ENCODE results near the gene XYLT2. TPM values are rescaled to one million over a fixed set of nuclear protein-coding genes. Genes with fewer than 3 reads are reported as not detected.

Gene XYLT2
- total RNA-seq, 1 donor from 2014 or later = 11.0 TPM

DNA sequence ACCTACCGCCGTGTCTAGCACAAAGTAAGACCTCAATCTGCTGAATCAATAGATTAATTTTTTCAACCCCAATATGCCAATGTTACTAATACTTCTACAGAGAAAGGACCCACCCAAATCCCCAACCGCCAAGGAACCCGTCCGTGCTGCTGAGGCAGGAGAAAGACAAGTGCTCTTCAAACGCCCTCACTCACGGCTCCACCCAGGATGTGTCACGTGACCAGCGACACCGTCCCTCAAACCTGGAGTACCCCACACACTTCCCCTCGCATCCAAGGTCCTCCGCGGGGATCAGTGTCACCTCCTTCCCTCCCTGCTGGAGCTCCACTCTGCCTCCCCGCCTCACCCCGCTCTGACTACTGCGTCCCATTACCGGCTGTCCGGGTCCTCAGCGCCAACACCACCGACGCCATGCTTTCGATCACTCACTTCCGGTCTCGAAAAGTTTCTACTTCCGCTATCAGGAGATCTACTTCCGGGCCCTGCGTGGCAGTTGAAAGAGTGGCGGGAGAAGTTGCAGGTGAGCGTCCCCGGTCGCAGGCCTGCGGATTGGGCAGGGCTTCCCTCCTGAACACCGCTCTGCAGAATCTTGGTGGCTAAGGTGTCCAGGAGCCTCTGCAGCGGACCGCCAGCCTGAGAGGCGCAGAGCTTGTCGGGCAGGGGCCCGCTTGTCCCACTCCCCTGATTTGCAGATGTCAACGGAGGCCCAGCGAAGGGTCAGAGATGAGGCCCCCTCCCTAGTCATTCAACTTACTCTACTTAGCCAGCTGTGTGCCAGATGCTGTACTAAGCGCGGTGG lies 27.0 kb downstream of the XYLT2 start, which contains the start of the genes EME1 and MRPL27:
Gene EME1 (plus strand): TSS at position 472 of the 799 bp plus-strand sequence. CDS start 1,980 bp downstream, outside the sequence.
Gene MRPL27 (minus strand): TSS at position 427 of the 799 bp plus-strand sequence. CDS start 14 bp downstream, at position 413.
- peak; percentile 76 for DNase-seq
- no peaks in the 10 kb centered on the region for H3K36me3 Mint-ChIP-seq (ENCODE audit: unreplicated experiment)
- peak within 1 kb of the TSS; percentile 99 for H3K27ac Mint-ChIP-seq (ENCODE audit: unreplicated experiment)
- peaks cover 8% of the 10 kb centered on the region for H3K9me3 Mint-ChIP-seq (ENCODE audit: unreplicated experiment)
- TF ChIP-seq, protein P1, sequence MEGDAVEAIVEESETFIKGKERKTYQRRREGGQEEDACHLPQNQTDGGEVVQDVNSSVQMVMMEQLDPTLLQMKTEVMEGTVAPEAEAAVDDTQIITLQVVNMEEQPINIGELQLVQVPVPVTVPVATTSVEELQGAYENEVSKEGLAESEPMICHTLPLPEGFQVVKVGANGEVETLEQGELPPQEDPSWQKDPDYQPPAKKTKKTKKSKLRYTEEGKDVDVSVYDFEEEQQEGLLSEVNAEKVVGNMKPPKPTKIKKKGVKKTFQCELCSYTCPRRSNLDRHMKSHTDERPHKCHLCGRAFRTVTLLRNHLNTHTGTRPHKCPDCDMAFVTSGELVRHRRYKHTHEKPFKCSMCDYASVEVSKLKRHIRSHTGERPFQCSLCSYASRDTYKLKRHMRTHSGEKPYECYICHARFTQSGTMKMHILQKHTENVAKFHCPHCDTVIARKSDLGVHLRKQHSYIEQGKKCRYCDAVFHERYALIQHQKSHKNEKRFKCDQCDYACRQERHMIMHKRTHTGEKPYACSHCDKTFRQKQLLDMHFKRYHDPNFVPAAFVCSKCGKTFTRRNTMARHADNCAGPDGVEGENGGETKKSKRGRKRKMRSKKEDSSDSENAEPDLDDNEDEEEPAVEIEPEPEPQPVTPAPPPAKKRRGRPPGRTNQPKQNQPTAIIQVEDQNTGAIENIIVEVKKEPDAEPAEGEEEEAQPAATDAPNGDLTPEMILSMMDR (IDR thresholded peaks at IDR 0.05; ENCODE audit: partially characterized antibody, unreplicated experiment) = no peak
- H3K27me3 Mint-ChIP-seq (ENCODE audit: unreplicated experiment) = peaks cover 5% of the 10 kb centered on the region
- peak within 1 kb of the TSS; percentile 100 for H3K4me3 Mint-ChIP-seq (ENCODE audit: unreplicated experiment)
- H3K4me1 Mint-ChIP-seq (ENCODE audit: low read depth, unreplicated experiment) = peaks cover 12% of the 10 kb centered on the region

DNA sequence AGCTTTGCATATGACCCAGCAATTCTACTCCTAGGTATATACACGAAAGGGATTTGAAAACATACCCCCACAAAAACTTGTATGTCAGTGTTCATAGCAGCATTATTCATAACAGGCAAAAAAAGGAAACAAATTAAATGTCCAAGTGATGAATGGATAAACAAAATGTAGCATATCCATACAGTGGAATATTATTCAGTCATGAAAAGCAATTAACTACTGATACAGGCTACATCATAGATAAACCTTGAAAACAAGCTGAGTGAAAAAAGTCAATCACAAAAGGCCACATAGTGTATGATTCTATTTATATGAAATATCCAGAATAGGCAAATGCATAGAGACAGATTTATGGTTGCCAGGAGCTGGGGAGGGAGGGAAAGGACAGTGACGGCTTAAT lies 27.8 kb downstream of the XYLT2 start:
- peaks cover 10% of the 10 kb centered on the region for H3K9me3 Mint-ChIP-seq (ENCODE audit: unreplicated experiment)
- TF ChIP-seq, protein P1 (IDR thresholded peaks at IDR 0.05; ENCODE audit: partially characterized antibody, unreplicated experiment) = no peak
- peaks cover 7% of the 10 kb centered on the region for H3K27me3 Mint-ChIP-seq (ENCODE audit: unreplicated experiment)
- peak overlapping the region; percentile 100 for H3K4me3 Mint-ChIP-seq (ENCODE audit: unreplicated experiment)
- peaks cover 12% of the 10 kb centered on the region for H3K4me1 Mint-ChIP-seq (ENCODE audit: low read depth, unreplicated experiment)
- H3K36me3 Mint-ChIP-seq (ENCODE audit: unreplicated experiment) = no peaks in the 10 kb centered on the region
- no peak for DNase-seq
- no peak overlapping the region for H3K27ac Mint-ChIP-seq (ENCODE audit: unreplicated experiment)

DNA sequence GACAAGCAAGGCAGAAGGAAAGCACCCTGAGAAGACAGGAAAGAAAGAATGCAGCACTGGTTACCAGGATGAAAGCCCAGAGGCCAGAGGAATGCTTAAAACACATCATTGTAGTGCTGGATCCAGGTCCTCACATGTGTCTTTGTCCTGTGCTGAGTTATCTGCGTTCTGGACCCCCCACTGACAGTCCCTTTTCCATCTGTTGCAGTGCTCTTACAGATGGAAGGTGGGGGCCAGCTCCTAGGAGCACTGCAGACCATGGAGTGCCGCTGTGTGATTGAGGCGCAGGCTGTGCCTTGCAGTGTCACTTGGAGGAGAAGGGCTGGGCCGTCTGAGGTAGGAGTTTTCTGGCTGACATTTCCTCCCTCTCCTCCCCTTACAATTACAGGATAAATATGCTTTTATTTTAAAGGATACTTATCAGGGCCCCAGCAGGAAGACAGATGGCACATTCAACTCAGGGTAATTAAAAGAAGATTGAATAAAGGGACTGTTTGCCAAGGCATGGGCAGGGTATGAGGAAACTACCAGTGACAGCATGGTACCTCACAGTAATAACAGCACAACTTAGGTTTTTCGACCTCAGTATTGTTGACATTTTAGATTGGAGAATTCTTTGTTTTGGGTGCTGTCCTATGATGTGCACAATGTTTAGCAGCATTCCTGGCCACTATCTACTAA lies 30.1 kb downstream of the XYLT2 start:
- Mint-ChIP-seq H3K27me3 (ENCODE audit: unreplicated experiment) (peaks cover 9% of the 10 kb centered on the region), H3K27ac (ENCODE audit: unreplicated experiment) (no peak overlapping the region), H3K9me3 (ENCODE audit: unreplicated experiment) (peaks cover 10% of the 10 kb centered on the region), H3K36me3 (ENCODE audit: unreplicated experiment) (no peaks in the 10 kb centered on the region), H3K4me3 (ENCODE audit: unreplicated experiment) (no peak overlapping the region), H3K4me1 (ENCODE audit: low read depth, unreplicated experiment) (peaks cover 12% of the 10 kb centered on the region)
- no peak for DNase-seq
- TF ChIP-seq, protein P1 (IDR thresholded peaks at IDR 0.05; ENCODE audit: partially characterized antibody, unreplicated experiment) = no peak

DNA sequence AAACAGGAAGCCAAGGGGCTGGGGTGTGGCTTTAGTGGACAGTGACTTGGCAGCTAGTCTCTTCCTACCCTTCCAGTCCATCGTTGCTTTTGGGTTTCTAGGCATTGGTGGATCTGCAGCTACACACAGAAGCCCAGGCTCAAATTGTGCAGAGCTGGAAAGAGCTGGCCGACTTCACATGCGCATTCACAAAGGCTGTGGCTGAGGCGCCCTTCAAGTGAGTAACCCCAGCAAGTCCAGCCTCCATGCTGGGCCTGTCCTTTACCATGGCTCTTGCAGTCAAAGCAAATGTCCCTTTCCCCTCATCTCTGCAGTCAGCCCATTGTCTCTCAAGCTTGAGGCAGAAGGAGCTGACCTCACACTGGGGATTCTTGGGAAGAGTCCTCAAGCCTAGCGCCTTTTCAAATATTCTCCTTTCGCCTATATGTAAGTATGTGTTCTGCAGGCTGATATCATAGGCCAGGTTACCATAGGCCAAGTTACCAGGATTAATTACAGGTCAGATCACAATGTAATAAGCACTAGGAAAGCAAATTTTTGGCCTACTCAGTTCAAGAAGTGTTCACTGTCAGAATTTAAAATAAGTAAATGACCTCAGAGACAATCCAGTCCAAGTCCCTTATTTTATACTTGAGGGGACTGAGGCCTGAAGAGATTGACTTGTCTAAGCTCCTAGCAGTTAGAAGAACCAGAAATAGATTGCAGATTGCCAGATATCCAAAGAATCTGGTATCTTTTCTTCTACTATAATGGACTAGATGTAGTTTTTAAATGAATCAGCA lies 33.6 kb downstream of the XYLT2 start:
- TF ChIP-seq, protein P1 (IDR thresholded peaks at IDR 0.05; ENCODE audit: partially characterized antibody, unreplicated experiment) = no peak
- DNase-seq = no peak
- H3K27ac Mint-ChIP-seq (ENCODE audit: unreplicated experiment) = no peak overlapping the region
- H3K4me1 Mint-ChIP-seq (ENCODE audit: low read depth, unreplicated experiment) = no peaks in the 10 kb centered on the region
- H3K9me3 Mint-ChIP-seq (ENCODE audit: unreplicated experiment) = peaks cover 1% of the 10 kb centered on the region
- H3K36me3 Mint-ChIP-seq (ENCODE audit: unreplicated experiment) = peaks cover 4% of the 10 kb centered on the region
- H3K4me3 Mint-ChIP-seq (ENCODE audit: unreplicated experiment) = no peak overlapping the region
- peaks cover 4% of the 10 kb centered on the region for H3K27me3 Mint-ChIP-seq (ENCODE audit: unreplicated experiment)

Measured in glutamatergic neuron (in vitro differentiated cells).